Measurements from ENCODE around the gene ERICH3. TPM values are rescaled to one million over a fixed set of nuclear protein-coding genes. Genes with fewer than 3 reads are reported as not detected.

The ERICH3 gene
- total RNA-seq, 1 experiment from 2014 or later, result not detected

DNA sequence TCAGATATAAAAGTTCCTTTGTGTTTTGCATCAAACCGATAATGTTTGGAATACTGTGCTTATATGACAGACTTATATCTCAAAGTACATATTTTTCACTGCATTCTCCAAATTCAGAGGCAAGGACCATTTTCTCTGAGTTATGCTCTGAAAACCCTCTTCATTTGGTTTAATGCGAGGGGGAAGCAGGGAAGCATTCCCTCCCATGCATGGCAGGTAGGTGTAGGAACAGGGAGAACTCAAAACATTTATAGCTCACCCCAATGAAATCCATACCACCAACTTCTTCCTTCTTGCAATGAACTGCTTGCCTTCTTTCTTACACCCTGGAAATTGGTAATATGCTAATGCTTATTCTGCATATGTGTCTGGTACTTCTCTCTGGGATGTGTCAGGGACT, 10.7 kb upstream of the ERICH3 start:
- Histone ChIP-seq H3K14ac (ENCODE audit: insufficient read depth, low read length) (no peak overlapping the region), H2BK120ac (ENCODE audit: low read depth, low read length, poor library complexity, severe bottlenecking) (no peak overlapping the region), H3K4me2 (ENCODE audit: insufficient read depth, insufficient read length, low read length) (no peak overlapping the region), H2AK5ac (ENCODE audit: insufficient read length, low read length) (no peak overlapping the region), H3K4ac (ENCODE audit: low read depth, low read length) (no peak overlapping the region), H3K27me3 (ENCODE audit: insufficient read depth, low read length) (no peaks in the 10 kb centered on the region), H4K8ac (replicated peaks; ENCODE audit: insufficient read length, low read depth, low read length) (no peak overlapping the region), H2AFZ (ENCODE audit: low read length) (no peak overlapping the region), H3K23me2 (ENCODE audit: insufficient read length, low read depth, low read length, poor library complexity, severe bottlenecking) (no peaks in the 10 kb centered on the region), H3K9me3 (ENCODE audit: control insufficient read depth, low read depth, low read length) (no peaks in the 10 kb centered on the region), H3K4me1 (ENCODE audit: insufficient read depth, low read length) (no peaks in the 10 kb centered on the region), H2BK20ac (ENCODE audit: low read depth, low read length, poor library complexity, severe bottlenecking) (no peak overlapping the region), H2BK5ac (ENCODE audit: insufficient read length, low read length) (no peak overlapping the region), H3K27ac (ENCODE audit: insufficient read length, low read depth, low read length) (no peak overlapping the region), H3K79me1 (ENCODE audit: insufficient read depth, low read depth, low read length, poor library complexity, severe bottlenecking) (no peaks in the 10 kb centered on the region), H2BK12ac (ENCODE audit: insufficient read length, low read depth, low read length) (no peak overlapping the region), H4K91ac (ENCODE audit: insufficient read length, low read depth, low read length) (no peak overlapping the region), H3K23ac (ENCODE audit: insufficient read length, low read depth, low read length) (no peak overlapping the region), H3K56ac (ENCODE audit: insufficient read length, low read depth, low read length) (no peak overlapping the region), H3K18ac (ENCODE audit: insufficient read length, low read depth, low read length) (no peak overlapping the region), H3K9ac (ENCODE audit: extremely low read depth, insufficient read length, low read length) (no peak overlapping the region), H3T11ph (ENCODE audit: low read length) (no peak overlapping the region), H4K20me1 (ENCODE audit: control insufficient read depth, insufficient read depth, insufficient read length) (no peaks in the 10 kb centered on the region), H3K79me2 (ENCODE audit: insufficient read depth, low read length) (no peaks in the 10 kb centered on the region), H4K5ac (ENCODE audit: insufficient read length, low read depth, low read length) (no peak overlapping the region), H2BK15ac (ENCODE audit: low read depth, low read length) (no peak overlapping the region)
- no CpG with 5 or more reads among the region's 2 CpGs for WGBS (ENCODE audit: extremely low coverage, insufficient read length, low lambda C conversion rate)
- no peaks in the 10 kb centered on the region for H3K4me1 Mint-ChIP-seq
- H3K36me3 Mint-ChIP-seq (ENCODE audit: insufficient read depth in 1 of 3, low read depth in 3 of 3), result no peaks in the 10 kb centered on the region
- no peak overlapping the region for H3K27ac Mint-ChIP-seq
- no peak for DNase-seq
- no peaks in the 10 kb centered on the region; the same call in 1 of the 2 replicates for H3K27me3 Mint-ChIP-seq (ENCODE audit: low read depth)
- TF ChIP-seq, protein P1, sequence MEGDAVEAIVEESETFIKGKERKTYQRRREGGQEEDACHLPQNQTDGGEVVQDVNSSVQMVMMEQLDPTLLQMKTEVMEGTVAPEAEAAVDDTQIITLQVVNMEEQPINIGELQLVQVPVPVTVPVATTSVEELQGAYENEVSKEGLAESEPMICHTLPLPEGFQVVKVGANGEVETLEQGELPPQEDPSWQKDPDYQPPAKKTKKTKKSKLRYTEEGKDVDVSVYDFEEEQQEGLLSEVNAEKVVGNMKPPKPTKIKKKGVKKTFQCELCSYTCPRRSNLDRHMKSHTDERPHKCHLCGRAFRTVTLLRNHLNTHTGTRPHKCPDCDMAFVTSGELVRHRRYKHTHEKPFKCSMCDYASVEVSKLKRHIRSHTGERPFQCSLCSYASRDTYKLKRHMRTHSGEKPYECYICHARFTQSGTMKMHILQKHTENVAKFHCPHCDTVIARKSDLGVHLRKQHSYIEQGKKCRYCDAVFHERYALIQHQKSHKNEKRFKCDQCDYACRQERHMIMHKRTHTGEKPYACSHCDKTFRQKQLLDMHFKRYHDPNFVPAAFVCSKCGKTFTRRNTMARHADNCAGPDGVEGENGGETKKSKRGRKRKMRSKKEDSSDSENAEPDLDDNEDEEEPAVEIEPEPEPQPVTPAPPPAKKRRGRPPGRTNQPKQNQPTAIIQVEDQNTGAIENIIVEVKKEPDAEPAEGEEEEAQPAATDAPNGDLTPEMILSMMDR (conservative IDR thresholded peaks at IDR 0.05), result no peak
- no peaks in the 10 kb centered on the region for H3K9me3 Mint-ChIP-seq
- H3K4me3 Mint-ChIP-seq, result no peak overlapping the region

Data from H9 (cell line).